PC-9 (cell line): ENCODE measurements around the gene OR52E4. TPM values are rescaled to one million over a fixed set of nuclear protein-coding genes. Genes with fewer than 3 reads are reported as not detected.

Experiments
- BruUV-seq: library from RNA; stranded (reverse); fragments of 400-500 nt; replicated peaks from 2 replicates; lab custom pipeline; 2021; lab: Mats Ljungman, UMichigan
- CTCF ChIA-PET: fragments of 300-600 bp; sonication (Branson Sonifier 250); formaldehyde crosslinking; loops from one replicate; lab custom pipeline; 2022; ENCODE audit warnings: antibody characterized with exemption; lab: Charles Lee
- POLR2A ChIA-PET: fragments of 300-600 bp; sonication (Branson Sonifier 250); formaldehyde crosslinking; loops from one replicate; lab custom pipeline; 2022; ENCODE audit warnings: antibody characterized with exemption; ENCODE audit not compliant: unreplicated experiment; lab: Charles Lee
- DNase-seq, 2 experiments: peaks; one replicate each; pipeline versions ENCODE4 v3.0.0 to v3.0.0-alpha.2; 2015 to 2022; ENCODE audit warnings: mixed read lengths in 1 of 2
- H2AFZ ChIP-seq: fragments of 200-600 bp; sonication (generic); 2 replicates; pipeline ENCODE4 v1.8.1; 2017; ENCODE audit warnings: antibody characterized with exemption
- H3F3A ChIP-seq: fragments of 200-600 bp; sonication (generic); 2 replicates; pipeline ENCODE4 v1.8.1; 2017; ENCODE audit warnings: antibody characterized with exemption, mild to moderate bottlenecking, low read depth; ENCODE audit not compliant: insufficient read depth
- H3K27ac ChIP-seq: fragments of 200-600 bp; sonication (generic); 2 replicates; pipeline ENCODE4 v1.6.1; 2016; ENCODE audit warnings: mixed run types
- H3K27me3 ChIP-seq: fragments of 200-600 bp; sonication (generic); 2 replicates; pipeline ENCODE4 v1.6.1; 2016; ENCODE audit warnings: low read depth, mixed run types; ENCODE audit not compliant: insufficient read depth
- H3K36me3 ChIP-seq: fragments of 200-600 bp; sonication (generic); 2 replicates; pipeline ENCODE4 v1.6.1; 2016; ENCODE audit warnings: low read depth, mixed run types
- H3K4me1 ChIP-seq: fragments of 200-600 bp; sonication (generic); replicated peaks from 2 replicates; pipeline ENCODE4 v1.6.1; 2016; ENCODE audit warnings: mixed run types; ENCODE audit not compliant: insufficient read depth
- H3K4me2 ChIP-seq: fragments of 200-600 bp; sonication (generic); 2 replicates; pipeline ENCODE4 v1.6.1; 2017; ENCODE audit warnings: mixed run types
- H3K4me3 ChIP-seq: fragments of 200-600 bp; sonication (generic); 2 replicates; pipeline ENCODE4 v1.6.1; 2016; ENCODE audit warnings: mixed run types
- H3K79me2 ChIP-seq: fragments of 200-600 bp; sonication (generic); 2 replicates; pipeline ENCODE4 v1.6.1; 2017; ENCODE audit warnings: low read depth, mixed run types
- H3K9me2 ChIP-seq: fragments of 200-600 bp; sonication (generic); 2 replicates; pipeline ENCODE4 v1.8.1; 2017; ENCODE audit warnings: mild to moderate bottlenecking; ENCODE audit not compliant: insufficient read depth
- H3K9me3 ChIP-seq: fragments of 200-600 bp; sonication (generic); 2 replicates; pipeline ENCODE4 v1.8.1; 2016; ENCODE audit warnings: low read depth; ENCODE audit not compliant: insufficient read depth
- H4K20me1 ChIP-seq: fragments of 200-600 bp; sonication (generic); 2 replicates; pipeline ENCODE4 v1.8.1; 2017; ENCODE audit not compliant: insufficient read depth
- CTCF ChIP-seq: fragments of 200-600 bp; sonication (generic); conservative IDR thresholded peaks from 2 replicates; pipeline ENCODE4 v1.6.1; 2017; ENCODE audit warnings: mixed run types, antibody characterized with exemption, mild to moderate bottlenecking, moderate library complexity
- EZH2 ChIP-seq: fragments of 200-600 bp; sonication (generic); IDR thresholded peaks from 2 replicates; pipeline ENCODE4 v1.8.0; 2017; ENCODE audit warnings: antibody characterized with exemption, low read depth
- intact Hi-C: fragments of 100-400 bp; cut with micrococcal nuclease; formaldehyde crosslinking; loops from one replicate; pipeline ENCODE4 v1.10.0; 2022; ENCODE audit not compliant: unreplicated experiment
- total RNA-seq: library from RNA; stranded (reverse); gene quantifications from 2 replicates; pipeline ENCODE4 v1.2.3, GENCODE V29; 2021

Gene OR52E4
- total RNA-seq, 1 experiment from 2014 or later: not detected

DNA sequence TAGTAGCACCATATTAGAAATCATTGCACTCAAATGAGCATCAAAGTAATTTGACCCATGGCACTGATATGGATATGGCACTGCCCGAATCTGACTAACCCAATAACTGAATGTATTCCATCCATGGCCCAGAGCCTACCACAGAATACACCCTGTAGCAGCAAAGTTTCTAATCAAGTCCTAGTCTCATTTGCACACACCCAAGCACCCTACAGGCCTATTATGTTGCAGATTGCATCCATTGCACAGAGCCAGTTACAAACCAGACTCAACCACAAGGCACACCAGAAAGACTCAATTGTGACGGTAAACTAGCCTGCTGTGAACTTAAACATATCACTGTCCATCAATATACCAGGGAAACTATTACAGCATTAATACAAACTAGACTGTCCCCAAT is 19.1 kb downstream of the OR52E4 start:
- H4K20me1 ChIP-seq: no peaks in the 10 kb centered on the region
- no peak overlapping the region for H3K4me3 ChIP-seq
- no peak overlapping the region for H3K4me2 ChIP-seq
- H2AFZ ChIP-seq: no peak overlapping the region
- CTCF ChIA-PET: no interaction called here
- H3K9me2 ChIP-seq: no peaks in the 10 kb centered on the region
- no peak overlapping the region for H3K27ac ChIP-seq
- H3K27me3 ChIP-seq: no peaks in the 10 kb centered on the region
- intact Hi-C loops: no loop called here
- DNase-seq: no peak
- TF ChIP-seq CTCF: no peak
- no peak for TF ChIP-seq EZH2
- POLR2A ChIA-PET: no interaction called here
- H3K36me3 ChIP-seq: no peaks in the 10 kb centered on the region
- BruUV-seq: no TSS peak
- no peaks in the 10 kb centered on the region for H3F3A ChIP-seq
- H3K9me3 ChIP-seq: no peaks in the 10 kb centered on the region
- no peaks in the 10 kb centered on the region for H3K79me2 ChIP-seq
- H3K4me1 ChIP-seq: no peaks in the 10 kb centered on the region

GRCh38 chr11:5910540-5910939 is 30.1 kb downstream of the OR52E4 start:
- H3K79me2 ChIP-seq: no peaks in the 10 kb centered on the region
- ChIA-PET CTCF (no interaction called here), POLR2A (no interaction called here)
- H3K4me2 ChIP-seq: no peak overlapping the region
- TF ChIP-seq CTCF (no peak), EZH2 (no peak)
- no peaks in the 10 kb centered on the region for H3K4me1 ChIP-seq
- no peak overlapping the region for H2AFZ ChIP-seq
- no TSS peak for BruUV-seq
- no peaks in the 10 kb centered on the region for H3K9me3 ChIP-seq
- H3K27me3 ChIP-seq: no peaks in the 10 kb centered on the region
- no peak overlapping the region for H3K4me3 ChIP-seq
- intact Hi-C loops: no loop called here
- no peaks in the 10 kb centered on the region for H4K20me1 ChIP-seq
- no peaks in the 10 kb centered on the region for H3F3A ChIP-seq
- H3K27ac ChIP-seq: no peak overlapping the region
- H3K9me2 ChIP-seq: no peaks in the 10 kb centered on the region
- no peaks in the 10 kb centered on the region for H3K36me3 ChIP-seq
- no peak for DNase-seq

- no peak overlapping the region for H2AFZ ChIP-seq
Observed at GRCh38 chr11:5922749-5923426, 42.5 kb downstream of the OR52E4 start.

More at GRCh38 chr11:5922749-5923426, 42.5 kb downstream of the OR52E4 start:
- no peaks in the 10 kb centered on the region for H3F3A ChIP-seq
- H3K4me1 ChIP-seq: no peaks in the 10 kb centered on the region
- no peak overlapping the region for H3K4me3 ChIP-seq
- no peaks in the 10 kb centered on the region for H3K9me2 ChIP-seq
- ChIA-PET CTCF (no interaction called here), POLR2A (no interaction called here)
- intact Hi-C loops: no loop called here
- no peaks in the 10 kb centered on the region for H4K20me1 ChIP-seq
- TF ChIP-seq CTCF (no peak), EZH2 (no peak)
- no peaks in the 10 kb centered on the region for H3K9me3 ChIP-seq
- DNase-seq: no peak
- H3K27ac ChIP-seq: no peak overlapping the region
- H3K79me2 ChIP-seq: no peaks in the 10 kb centered on the region
- H3K27me3 ChIP-seq: no peaks in the 10 kb centered on the region
- BruUV-seq: no TSS peak
- no peaks in the 10 kb centered on the region for H3K36me3 ChIP-seq
- H3K4me2 ChIP-seq: no peak overlapping the region
